HepG2 (cell line): Measurements from ENCODE around the gene DCTN1. TPM values are rescaled to one million over a fixed set of nuclear protein-coding genes. Genes with fewer than 3 reads are reported as not detected.

ENCODE experiments used
- DNMT3B ChIP-seq: conservative IDR thresholded peaks from 2 replicates; pipeline ENCODE4 v1.6.1; 2016; ENCODE audit warnings: missing biosample characterization, control low read depth
- FOXA1 ChIP-seq, 2 experiments: fragments of 450-650 bp in 1 of 2; sonication (generic) in 1 of 2; formaldehyde crosslinking in 1 of 2; IDR thresholded peaks; 2 replicates each; pipeline versions ENCODE4 v1.4.0 to v1.6.1; 2016 to 2020; ENCODE audit warnings: missing genetic modification reagents in 1 of 2
- MEF2D ChIP-seq: sonication (generic); formaldehyde crosslinking; IDR thresholded peaks from 2 replicates; pipeline ENCODE4 v1.5.1; 2020; ENCODE audit warnings: mild to moderate bottlenecking, missing genetic modification reagents
- POGZ ChIP-seq: sonication (generic); formaldehyde crosslinking; IDR thresholded peaks from 2 replicates; pipeline ENCODE4 v1.4.0; 2020; ENCODE audit warnings: mild to moderate bottlenecking, missing genetic modification reagents
- POLR2A ChIP-seq, 2 experiments: IDR thresholded peaks; 2 replicates each; pipeline ENCODE4 v1.6.1; 2011; ENCODE audit warnings: low read depth in 2 of 2, low read length in 2 of 2, mild to moderate bottlenecking in 1 of 2, moderate library complexity in 1 of 2; ENCODE audit not compliant: insufficient read depth in 1 of 2
- THAP11 ChIP-seq: IDR thresholded peaks from 2 replicates; pipeline ENCODE4 v1.6.1; 2016; ENCODE audit warnings: missing biosample characterization, missing genetic modification reagents
- ZBTB14 ChIP-seq: sonication (generic); formaldehyde crosslinking; IDR thresholded peaks from 2 replicates; pipeline ENCODE4 v1.4.0; 2020; ENCODE audit warnings: missing genetic modification reagents
- ZHX2 ChIP-seq, 2 experiments: sonication (generic) in 1 of 2; formaldehyde crosslinking in 1 of 2; IDR thresholded peaks; 2 replicates each; pipeline versions ENCODE4 v1.6.1 to v1.9.0; 2014 to 2022; ENCODE audit warnings: antibody characterized with exemption in 1 of 2, borderline replicate concordance in 1 of 2, inconsistent platforms in 1 of 2, low read depth in 1 of 2, missing genetic modification reagents in 1 of 2
- ZNF256 ChIP-seq: sonication (generic); formaldehyde crosslinking; conservative IDR thresholded peaks from 2 replicates; pipeline ENCODE4 v1.4.0; 2020; ENCODE audit warnings: missing genetic modification reagents
- ZNF280D ChIP-seq: sonication (generic); formaldehyde crosslinking; IDR thresholded peaks from 2 replicates; pipeline ENCODE4 v1.5.1; 2020; ENCODE audit warnings: mild to moderate bottlenecking, missing genetic modification reagents
- ZNF678 ChIP-seq: sonication (generic); formaldehyde crosslinking; IDR thresholded peaks from 2 replicates; pipeline ENCODE4 v1.4.0; 2020; ENCODE audit warnings: mild to moderate bottlenecking, missing genetic modification reagents
- ZNF891 ChIP-seq: sonication (generic); formaldehyde crosslinking; IDR thresholded peaks from 2 replicates; pipeline ENCODE4 v1.5.0; 2020; ENCODE audit warnings: mild to moderate bottlenecking, missing genetic modification reagents
- polyA plus RNA-seq, 8 experiments: library from polyadenylated mRNA; depleted of rRNA in 3 of 8; stranded (reverse) in 7 of 8; unstranded in 1 of 8; fragments of >200 nt; fragmentation: Illumina TruSeq in 4 of 8; extraction: Trizol in 4 of 8; gene quantifications; 2 replicates each; pipeline versions ENCODE4 v1.2.1 to v1.2.3, GENCODE V29; 2011 to 2016; ENCODE audit warnings: low read depth in 4 of 8, missing spikeins in 1 of 8, mixed read lengths in 1 of 8; ENCODE audit not compliant: insufficient read depth in 1 of 8
- total RNA-seq, 5 experiments: library from RNA; depleted of rRNA; stranded (reverse); fragments of >200 nt; fragmentation: Illumina TruSeq; extraction: Trizol; gene quantifications; 2 replicates each; pipeline ENCODE4 v1.2.3, GENCODE V29; 2016; ENCODE audit warnings: low read depth in 1 of 5

The DCTN1 gene
- total and polyA plus RNA-seq, 2 of the 13 experiments (the other 11 are each of a cell fraction or from before 2014, with no cell fraction given) = 73.2 to 122 TPM

GRCh38 chr2:74424139-74424992, 44.3 kb upstream of the DCTN1 start (continued):
- no peak for TF ChIP-seq ZNF280D (CRISPR knock-in tag)
- TF ChIP-seq DNMT3B = no peak
- no peak; the same call in 1 of the 2 replicates for TF ChIP-seq ZNF891 (CRISPR knock-in tag)
- no peak for TF ChIP-seq FOXA1 (IDR thresholded peaks at IDR 0.05)
- no peak for TF ChIP-seq FOXA1 (CRISPR knock-in tag; IDR thresholded peaks at IDR 0.05)
- peak; percentile 32 to 66; a peak in 2 of 4 replicates for TF ChIP-seq POLR2A (IDR thresholded peaks at IDR 0.05; ENCODE audit: insufficient read depth in 1 of 2, low read depth in 2 of 2, low read length in 2 of 2)
- no peak for TF ChIP-seq ZNF256 (CRISPR knock-in tag)
- no peak for TF ChIP-seq ZBTB14 (CRISPR knock-in tag)
- no peak for TF ChIP-seq THAP11 (CRISPR knock-in tag)
- no peak; the same call in 1 of the 2 replicates for TF ChIP-seq MEF2D (CRISPR knock-in tag)
- TF ChIP-seq ZHX2 (IDR thresholded peaks at IDR 0.05; ENCODE audit: low read depth) = no peak
- no peak for TF ChIP-seq ZHX2 (CRISPR knock-in tag; IDR thresholded peaks at IDR 0.05; ENCODE audit: borderline replicate concordance)
- TF ChIP-seq POGZ (CRISPR knock-in tag) = no peak
- TF ChIP-seq ZNF678 (CRISPR knock-in tag) = no peak
